CD4-positive, alpha-beta T cell treated with Interleukin-4 for 4 hours (primary cell): ENCODE measurements around the gene ADAMTS6.
"Not testable (repeated sequence)": the region's sequence is repeated elsewhere in the genome, so short reads cannot be mapped to it uniquely, and the experiment has no call there.

ENCODE experiments used
- DNase-seq: peaks from one replicate; pipeline ENCODE4 v3.0.0-alpha.2; 2020

Gene ADAMTS6

GRCh38 chr5:65481635-65482295 lies at the start of gene ADAMTS6:
TSS of gene ADAMTS6 (minus strand) at chr5:65481920. CDS start at chr5:65473673, 8,247 bp downstream.
- peak; percentile 73 for DNase-seq

- no peak for DNase-seq
Measured at GRCh38 chr5:65530904-65531303, 49.2 kb upstream of the ADAMTS6 start.

- no peak for DNase-seq
Measured at GRCh38 chr5:65525726-65526125, 44.0 kb upstream of the ADAMTS6 start.

GRCh38 chr5:65512170-65512937 lies 30.6 kb upstream of the ADAMTS6 start:
- no peak for DNase-seq

GRCh38 chr5:65508978-65509377 lies 27.3 kb upstream of the ADAMTS6 start:
- no peak for DNase-seq

GRCh38 chr5:65506961-65507360 lies 25.2 kb upstream of the ADAMTS6 start:
- no peak for DNase-seq

- DNase-seq: no peak
Measured at GRCh38 chr5:65489119-65489518, 7.4 kb upstream of the ADAMTS6 start.

GRCh38 chr5:65488038-65488687 lies 6.4 kb upstream of the ADAMTS6 start:
- DNase-seq: not testable (repeated sequence)

- not testable (repeated sequence) for DNase-seq
Measured at GRCh38 chr5:65486803-65487202, 5.1 kb upstream of the ADAMTS6 start.

- no peak for DNase-seq
Measured at GRCh38 chr5:65485405-65485804, 3.7 kb upstream of the ADAMTS6 start.

GRCh38 chr5:65483546-65484346 lies 2.0 kb upstream of the ADAMTS6 start:
- DNase-seq: peak; percentile 70

GRCh38 chr5:65482736-65483545 lies 1.2 kb upstream of the ADAMTS6 start:
- peak; percentile 33 for DNase-seq

GRCh38 chr5:65482296-65482735 lies 596 bp upstream of the ADAMTS6 start:
- no peak for DNase-seq

- no peak for DNase-seq
Measured at GRCh38 chr5:65481171-65481581, 544 bp downstream of the ADAMTS6 start.

GRCh38 chr5:65480306-65480865 lies 1.3 kb downstream of the ADAMTS6 start:
- peak; percentile 21 for DNase-seq

GRCh38 chr5:65479527-65479926 lies 2.2 kb downstream of the ADAMTS6 start:
- DNase-seq: no peak

GRCh38 chr5:65478336-65478735 lies 3.4 kb downstream of the ADAMTS6 start:
- DNase-seq: no peak

- no peak for DNase-seq
Measured at GRCh38 chr5:65475895-65476294, 5.8 kb downstream of the ADAMTS6 start.

GRCh38 chr5:65475336-65475735 lies 6.4 kb downstream of the ADAMTS6 start:
- no peak for DNase-seq

- DNase-seq: no peak
Measured at GRCh38 chr5:65474130-65474711, 7.5 kb downstream of the ADAMTS6 start.

- DNase-seq: no peak
Measured at GRCh38 chr5:65468633-65469032, 13.1 kb downstream of the ADAMTS6 start.
